VCaP (cell line): ENCODE results near the gene ADD2.
"Not testable (repeated sequence)": the region's sequence is repeated elsewhere in the genome, so short reads cannot be mapped to it uniquely, and the experiment has no call there.

ENCODE experiments used
- H3K27ac ChIP-seq: fragments of 450-650 bp; 2 replicates; pipeline ENCODE4 v1.5.1; 2017
- TF ChIP-seq, protein P1 (sequence below): fragments of 450-650 bp; conservative IDR thresholded peaks from 2 replicates; pipeline ENCODE4 v1.5.1; 2017; ENCODE audit warnings: mild to moderate bottlenecking, moderate library complexity

ADD2 gene

DNA sequence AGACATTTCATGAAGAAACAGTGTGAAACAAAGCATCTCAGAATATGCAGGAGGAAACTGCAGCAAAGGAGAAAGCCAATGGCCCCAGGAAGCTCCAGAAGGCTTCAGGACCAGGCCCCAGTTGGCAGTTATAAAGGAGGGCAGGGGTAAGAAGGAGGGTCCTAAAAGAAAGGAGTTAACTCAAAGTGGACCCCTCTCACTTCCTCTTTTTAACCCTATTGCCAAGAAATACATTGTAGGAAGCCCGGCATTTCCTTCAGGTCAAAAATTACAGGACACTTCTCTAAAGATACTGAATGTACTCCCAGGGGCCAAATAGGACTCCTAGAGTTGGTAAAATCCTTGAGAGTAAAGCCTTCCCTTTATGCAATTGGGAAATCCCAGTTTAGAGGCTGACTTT lies 137.2 kb downstream of the ADD2 start:
- H3K27ac ChIP-seq, result no peak overlapping the region
- TF ChIP-seq, protein P1, sequence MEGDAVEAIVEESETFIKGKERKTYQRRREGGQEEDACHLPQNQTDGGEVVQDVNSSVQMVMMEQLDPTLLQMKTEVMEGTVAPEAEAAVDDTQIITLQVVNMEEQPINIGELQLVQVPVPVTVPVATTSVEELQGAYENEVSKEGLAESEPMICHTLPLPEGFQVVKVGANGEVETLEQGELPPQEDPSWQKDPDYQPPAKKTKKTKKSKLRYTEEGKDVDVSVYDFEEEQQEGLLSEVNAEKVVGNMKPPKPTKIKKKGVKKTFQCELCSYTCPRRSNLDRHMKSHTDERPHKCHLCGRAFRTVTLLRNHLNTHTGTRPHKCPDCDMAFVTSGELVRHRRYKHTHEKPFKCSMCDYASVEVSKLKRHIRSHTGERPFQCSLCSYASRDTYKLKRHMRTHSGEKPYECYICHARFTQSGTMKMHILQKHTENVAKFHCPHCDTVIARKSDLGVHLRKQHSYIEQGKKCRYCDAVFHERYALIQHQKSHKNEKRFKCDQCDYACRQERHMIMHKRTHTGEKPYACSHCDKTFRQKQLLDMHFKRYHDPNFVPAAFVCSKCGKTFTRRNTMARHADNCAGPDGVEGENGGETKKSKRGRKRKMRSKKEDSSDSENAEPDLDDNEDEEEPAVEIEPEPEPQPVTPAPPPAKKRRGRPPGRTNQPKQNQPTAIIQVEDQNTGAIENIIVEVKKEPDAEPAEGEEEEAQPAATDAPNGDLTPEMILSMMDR, result no peak

DNA sequence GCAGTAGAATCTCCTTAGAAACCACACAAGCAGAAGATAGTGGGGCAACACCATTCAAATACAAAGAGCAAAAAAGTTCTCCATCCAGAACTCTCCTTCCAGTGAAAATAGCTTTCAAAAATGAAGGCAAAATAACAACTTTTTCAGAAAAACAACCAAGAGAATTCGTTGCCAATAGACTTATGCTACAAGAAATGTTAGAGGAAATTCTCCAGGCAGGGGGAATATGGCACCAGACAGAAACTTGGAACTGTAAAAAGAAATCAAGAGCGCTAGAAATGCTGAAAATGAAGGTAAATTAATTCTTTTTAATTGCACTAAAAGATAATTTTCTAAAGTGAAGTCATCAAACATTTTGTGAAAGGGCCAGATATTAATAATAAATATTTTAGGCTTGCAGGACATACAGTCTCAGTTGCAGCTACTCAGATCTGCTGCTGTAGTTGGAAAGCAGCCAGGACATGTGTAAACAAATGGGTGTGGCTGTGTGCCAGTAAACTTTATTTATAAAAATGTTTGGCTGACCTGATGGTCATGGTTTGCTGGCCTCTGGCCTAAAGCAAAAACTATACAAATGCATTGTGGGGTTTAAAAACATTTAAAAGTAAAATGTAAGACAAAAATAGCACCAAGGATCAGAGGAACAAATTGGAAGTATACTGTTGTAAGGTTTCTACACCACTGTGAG lies 140.6 kb downstream of the ADD2 start:
- peak overlapping the region; percentile 15; the same call in 1 of the 2 replicates for H3K27ac ChIP-seq
- TF ChIP-seq, protein P1, result no peak

DNA sequence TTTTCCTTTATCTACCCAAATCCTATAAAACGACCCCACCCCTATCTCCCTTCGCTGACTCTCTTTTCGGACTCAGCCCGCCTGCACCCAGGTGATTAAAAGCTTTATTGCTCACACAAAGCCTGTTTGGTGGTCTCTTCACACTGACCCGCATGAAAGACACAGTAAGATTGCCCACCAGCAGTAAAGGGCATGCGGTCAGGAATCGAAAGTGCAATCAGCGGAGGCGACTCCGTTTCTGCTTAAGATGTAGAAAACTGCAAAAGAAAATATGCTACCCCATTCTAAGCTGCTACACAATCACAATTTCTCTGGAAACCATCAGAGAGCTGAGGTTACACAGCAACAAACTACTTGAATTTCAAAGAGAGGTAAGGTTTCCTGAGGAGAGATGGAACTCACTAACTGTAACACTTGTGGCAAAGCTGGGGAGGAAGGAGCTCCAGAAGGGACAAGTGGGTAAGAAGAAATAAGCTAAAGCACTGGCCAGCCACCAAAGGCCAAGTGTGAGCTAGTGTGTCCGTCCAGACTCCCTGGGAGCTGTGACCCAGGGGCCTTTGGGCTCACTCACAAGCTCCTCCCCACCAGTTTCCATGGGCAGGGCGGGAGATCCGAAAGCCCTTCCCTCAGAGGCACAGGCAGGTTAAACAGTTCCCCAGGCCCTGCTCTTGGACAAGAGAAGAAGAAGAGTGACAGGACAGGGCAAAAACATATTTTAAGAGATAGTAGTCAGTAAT lies 141.6 kb downstream of the ADD2 start:
- TF ChIP-seq, protein P1, result no peak
- peak overlapping the region; percentile 8; the same call in 1 of the 2 replicates for H3K27ac ChIP-seq

DNA sequence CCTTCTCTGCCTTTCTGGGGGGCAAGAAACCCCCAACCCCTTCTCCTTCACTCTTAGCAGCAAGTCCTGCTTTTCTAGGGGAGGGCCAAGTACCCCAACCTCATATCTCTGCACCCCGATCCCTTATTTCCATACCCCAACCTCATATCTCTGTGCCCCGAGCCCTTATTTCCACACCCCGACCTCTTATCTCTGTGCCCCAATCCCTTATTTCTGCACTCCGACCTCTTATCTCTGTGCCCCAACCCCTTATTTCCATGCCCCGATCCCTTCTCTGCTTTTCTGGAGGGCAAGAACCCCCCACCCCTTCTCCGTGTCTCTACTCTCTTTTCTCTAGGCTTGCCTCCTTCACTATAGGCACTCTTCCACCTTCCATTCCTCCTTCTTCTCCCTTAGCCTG lies 146.5 kb downstream of the ADD2 start:
- not testable (repeated sequence) for H3K27ac ChIP-seq

DNA sequence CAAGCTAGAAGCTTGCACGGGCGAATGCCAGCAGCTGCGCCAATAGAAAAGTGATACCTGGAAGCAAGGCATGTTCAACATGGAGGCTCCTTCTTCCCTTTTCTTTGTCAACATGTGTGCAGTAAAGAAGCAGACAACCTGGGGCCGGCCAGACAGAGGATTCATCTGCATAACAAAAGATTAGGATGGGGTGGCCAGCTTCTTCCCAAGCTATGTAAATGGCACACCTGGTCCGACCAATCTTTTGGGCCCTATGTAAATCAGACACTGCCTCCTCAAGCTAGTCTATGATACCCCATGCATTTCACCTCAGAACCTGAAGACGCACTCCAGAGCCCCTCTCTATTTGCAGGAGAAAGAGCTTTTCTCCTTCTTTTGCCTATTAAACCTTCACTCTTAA lies 148.0 kb downstream of the ADD2 start:
- no peak overlapping the region for H3K27ac ChIP-seq
- TF ChIP-seq, protein P1, result no peak

DNA sequence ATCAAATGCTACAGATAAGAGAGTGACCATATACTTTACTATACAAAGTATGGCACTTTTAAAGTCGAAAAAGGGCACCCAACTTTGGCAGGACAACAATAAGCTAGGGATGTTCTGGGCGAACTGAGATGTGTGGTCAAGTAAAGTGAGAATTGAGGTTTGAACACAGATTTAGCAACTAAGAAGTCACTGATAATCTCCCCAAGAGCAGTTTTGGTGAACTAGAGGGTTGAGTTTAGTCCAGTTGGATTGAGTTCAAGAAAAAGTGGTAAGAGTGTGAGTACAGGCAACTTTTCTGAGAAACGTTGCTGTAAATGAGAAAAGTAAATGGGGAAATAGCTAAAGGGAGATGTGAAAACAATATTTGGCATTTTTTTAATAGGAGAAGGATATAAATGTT lies 148.8 kb downstream of the ADD2 start:
- TF ChIP-seq, protein P1, result no peak
- H3K27ac ChIP-seq, result no peak overlapping the region

DNA sequence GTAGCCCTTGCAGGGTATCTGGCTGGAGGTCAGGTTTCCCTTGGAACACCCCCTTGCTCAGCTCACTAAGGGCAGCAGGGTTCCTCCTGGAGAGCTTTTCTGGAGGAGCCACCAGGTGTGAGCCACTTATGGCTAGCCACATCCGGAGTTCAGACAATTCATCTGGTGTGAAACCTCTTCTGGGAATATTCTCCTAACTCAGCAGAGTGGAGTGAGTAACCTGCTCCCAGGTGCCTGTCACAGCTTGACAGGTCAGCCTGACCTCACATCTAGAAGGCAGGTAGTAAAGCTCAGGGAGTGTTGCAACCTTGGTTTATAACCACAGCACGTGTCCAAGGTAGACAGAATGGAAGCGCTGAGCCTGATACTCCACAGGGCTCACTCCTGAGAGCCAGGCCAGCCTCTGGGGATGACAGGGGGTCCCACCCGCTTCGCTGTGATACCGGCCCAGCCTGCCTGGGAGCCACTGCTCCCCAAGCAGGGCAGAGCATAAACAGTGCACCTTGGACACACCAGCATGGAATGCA lies 151.8 kb downstream of the ADD2 start:
- TF ChIP-seq, protein P1, result no peak
- H3K27ac ChIP-seq, result no peak overlapping the region

DNA sequence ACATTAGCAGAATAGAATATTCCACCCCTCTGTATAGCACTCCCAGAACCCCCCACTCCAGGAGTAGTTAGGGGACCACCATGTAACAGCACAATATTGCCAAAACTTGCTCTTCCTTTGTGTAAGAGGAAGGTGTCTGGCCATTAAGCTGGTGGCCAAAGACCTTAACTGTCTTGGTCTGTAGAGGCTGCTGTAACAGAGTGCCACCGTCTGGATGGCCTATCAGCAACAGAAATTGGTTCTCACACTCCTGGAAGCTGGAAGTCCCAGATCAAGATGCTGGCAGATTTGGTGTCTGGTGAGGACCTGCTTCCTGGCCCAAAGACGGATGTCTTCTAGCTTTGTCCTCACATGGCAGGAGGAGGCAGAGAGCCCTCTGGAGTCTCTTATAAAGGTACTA lies 152.8 kb downstream of the ADD2 start:
- TF ChIP-seq, protein P1, result no peak
- no peak overlapping the region for H3K27ac ChIP-seq
